Activated CD4-positive, alpha-beta T cell treated with anti-CD3 and anti-CD28 coated beads, Interleukin-2, Interleukin-4, amounts not matched to agents 100 ng/mL and 50 ng/mL, durations not matched to agents 16 hours and 8 hours (primary cell): ENCODE data around the gene SYDE1.

Experiments
- DNase-seq: peaks from one replicate; pipeline ENCODE4 v3.0.0-alpha.2; 2020; ENCODE audit warnings: low spot score

SYDE1 gene

DNA sequence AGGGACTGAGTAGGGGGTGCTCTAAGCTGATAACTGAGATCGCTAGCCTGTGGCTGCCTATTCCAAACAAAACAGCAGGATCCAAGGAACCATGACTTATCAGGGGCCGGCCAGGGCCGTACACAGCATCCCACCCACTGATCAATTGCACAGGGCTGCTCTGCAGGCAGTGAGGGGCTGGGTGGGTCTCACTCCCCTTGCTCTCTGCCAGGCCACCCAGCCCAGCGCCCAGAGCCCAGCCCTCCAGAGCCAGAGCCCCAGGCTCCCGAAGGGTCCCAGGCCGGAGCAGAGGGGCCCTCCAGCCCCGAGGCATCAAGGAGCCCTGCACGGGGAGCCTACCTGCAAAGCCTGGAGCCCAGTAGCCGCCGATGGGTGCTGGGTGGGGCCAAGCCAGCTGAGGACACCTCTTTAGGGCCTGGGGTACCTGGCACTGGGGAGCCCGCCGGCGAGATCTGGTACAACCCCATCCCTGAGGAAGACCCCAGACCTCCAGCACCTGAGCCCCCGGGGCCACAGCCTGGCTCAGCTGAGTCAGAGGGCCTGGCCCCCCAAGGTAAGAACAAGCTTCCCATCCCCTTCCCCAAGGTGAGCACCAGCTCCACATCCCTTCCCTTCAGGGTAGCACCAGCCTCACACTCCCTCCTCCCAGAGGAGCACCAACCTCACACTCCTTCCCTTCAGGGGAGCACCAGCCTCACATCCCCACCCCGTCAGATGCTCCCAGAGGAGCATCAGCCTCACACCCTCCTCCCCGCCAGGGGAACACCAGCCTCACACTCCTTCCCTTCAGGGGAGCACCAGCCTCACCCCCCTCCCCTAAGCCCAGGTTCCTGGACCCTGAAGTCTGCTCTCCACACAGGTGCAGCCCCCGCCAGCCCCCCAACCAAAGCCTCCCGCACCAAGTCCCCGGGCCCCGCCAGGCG, 1.9 kb downstream of the SYDE1 start:
- DNase-seq, result no peak

- no peak for DNase-seq
These were observed 2.7 kb downstream of the SYDE1 start for GRCh38 chr19:15109768-15110417.

- no peak for DNase-seq
These were observed 3.2 kb downstream of the SYDE1 start for GRCh38 chr19:15110418-15110815.

DNA sequence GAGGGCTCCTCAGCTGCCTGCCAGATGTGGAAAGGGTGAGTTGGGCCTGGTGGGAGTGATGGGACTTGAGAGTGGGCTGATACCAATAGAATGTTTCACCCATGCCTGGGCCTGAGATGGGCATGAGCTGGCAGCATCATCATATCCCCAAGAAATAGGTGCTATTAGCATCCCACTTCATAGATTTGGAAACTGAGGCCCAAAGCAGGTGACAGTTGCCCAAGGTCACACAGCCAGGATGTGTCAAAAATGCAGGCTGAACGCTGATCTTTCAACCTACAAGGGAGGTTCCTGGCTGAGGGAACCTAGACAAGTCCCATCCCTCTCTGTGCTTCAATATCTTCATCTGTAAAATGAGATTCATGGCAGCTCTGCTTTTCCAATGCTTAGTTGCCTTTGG, 4.6 kb downstream of the SYDE1 start:
- DNase-seq, result no peak

DNA sequence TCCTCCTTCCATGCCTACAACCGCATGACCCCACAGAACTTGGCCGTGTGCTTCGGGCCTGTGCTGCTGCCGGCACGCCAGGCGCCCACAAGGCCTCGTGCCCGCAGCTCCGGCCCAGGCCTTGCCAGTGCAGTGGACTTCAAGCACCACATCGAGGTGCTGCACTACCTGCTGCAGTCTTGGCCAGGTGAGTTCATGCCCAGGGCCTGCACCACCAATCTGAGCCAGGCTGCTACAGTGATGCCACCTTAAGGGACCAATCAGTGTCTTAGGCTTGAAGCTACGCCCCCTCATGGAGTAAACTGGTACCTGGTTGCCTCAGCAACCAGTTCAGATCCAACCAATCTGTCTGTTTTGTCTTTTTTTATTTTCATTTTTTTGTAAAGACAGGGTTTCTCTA, 5.2 kb downstream of the SYDE1 start:
- no peak for DNase-seq

DNA sequence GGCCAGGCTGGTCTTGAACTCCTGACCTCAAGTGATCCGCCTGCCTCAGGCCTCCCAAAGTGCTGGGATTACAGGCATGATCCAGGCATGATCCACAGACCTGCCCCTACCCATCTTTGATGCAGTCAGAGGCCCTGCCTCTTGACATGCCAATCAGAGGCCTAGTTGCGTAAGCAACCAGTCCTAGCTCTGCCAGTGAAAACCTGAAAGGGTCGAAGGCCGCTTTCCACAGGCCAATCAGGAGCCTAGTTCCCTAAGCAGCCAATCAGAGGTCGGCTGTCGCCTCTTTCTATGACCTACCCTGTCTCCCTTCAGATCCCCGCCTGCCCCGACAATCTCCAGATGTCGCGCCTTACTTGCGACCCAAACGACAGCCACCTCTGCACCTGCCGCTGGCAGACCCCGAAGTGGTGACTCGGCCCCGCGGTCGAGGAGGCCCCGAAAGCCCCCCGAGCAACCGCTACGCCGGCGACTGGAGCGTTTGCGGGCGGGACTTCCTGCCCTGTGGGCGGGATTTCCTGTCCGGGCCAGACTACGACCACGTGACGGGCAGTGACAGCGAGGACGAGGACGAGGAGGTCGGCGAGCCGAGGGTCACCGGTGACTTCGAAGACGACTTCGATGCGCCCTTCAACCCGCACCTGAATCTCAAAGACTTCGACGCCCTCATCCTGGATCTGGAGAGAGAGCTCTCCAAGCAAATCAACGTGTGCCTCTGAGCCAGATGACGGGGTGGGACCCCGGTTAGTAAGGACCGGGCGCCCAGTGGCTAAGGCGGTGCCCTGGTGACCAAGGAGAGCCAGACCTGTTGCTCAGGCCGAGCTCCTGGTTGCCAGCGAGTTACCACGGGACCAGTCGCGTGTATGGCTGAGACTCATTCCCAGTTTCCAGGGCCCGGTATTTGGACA, 6.3 kb downstream of the SYDE1 start:
- no peak for DNase-seq

GRCh38 chr19:15114153-15114540, 6.9 kb downstream of the SYDE1 start:
- no peak for DNase-seq

GRCh38 chr19:15115080-15115479, 7.9 kb downstream of the SYDE1 start:
- no peak for DNase-seq

- no peak for DNase-seq
These were observed 8.8 kb downstream of the SYDE1 start for GRCh38 chr19:15115762-15116615.

DNA sequence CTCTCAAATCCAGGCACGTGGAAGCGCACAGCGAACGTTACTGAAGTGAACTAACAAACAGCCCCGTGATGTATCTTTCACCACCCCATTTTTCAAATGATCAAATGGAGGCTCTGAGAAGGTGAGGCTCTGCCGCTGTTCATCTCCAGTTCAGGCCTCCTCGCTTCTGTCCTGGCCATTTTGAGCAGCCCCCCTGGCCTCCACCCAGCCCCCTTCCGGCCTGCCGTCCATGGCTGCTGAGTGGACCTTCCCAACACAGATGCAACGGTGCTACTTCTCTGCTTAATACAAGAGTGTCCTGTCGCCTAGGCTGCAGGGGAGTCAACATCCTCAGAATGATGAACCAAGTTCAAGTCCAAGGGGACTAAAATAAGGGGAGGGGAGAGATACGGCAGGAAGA, 9.7 kb downstream of the SYDE1 start:
- no peak for DNase-seq

DNA sequence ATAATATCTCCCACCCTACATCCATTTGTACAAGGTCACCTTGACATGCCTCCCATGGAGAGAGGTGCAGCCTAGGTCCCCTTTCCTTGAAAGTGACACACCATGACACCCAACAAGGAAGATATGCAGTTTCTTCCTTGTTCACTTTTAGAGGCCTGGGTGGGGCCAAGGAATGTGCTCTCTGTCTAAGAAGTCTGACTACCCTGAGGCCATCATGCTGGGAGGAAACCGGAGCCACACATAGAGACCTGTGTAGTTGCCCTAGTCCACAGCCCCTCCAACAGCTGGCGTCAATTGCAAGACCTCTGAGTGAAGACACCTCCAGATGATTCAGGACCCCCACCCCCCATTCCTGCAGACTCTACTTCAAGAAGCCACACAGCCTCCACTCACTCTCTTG, 11.0 kb downstream of the SYDE1 start:
- no peak for DNase-seq

GRCh38 chr19:15118789-15119494, 11.7 kb downstream of the SYDE1 start:
- no peak for DNase-seq

- DNase-seq, result no peak
These were observed 13.2 kb downstream of the SYDE1 start for GRCh38 chr19:15120135-15121026.

DNA sequence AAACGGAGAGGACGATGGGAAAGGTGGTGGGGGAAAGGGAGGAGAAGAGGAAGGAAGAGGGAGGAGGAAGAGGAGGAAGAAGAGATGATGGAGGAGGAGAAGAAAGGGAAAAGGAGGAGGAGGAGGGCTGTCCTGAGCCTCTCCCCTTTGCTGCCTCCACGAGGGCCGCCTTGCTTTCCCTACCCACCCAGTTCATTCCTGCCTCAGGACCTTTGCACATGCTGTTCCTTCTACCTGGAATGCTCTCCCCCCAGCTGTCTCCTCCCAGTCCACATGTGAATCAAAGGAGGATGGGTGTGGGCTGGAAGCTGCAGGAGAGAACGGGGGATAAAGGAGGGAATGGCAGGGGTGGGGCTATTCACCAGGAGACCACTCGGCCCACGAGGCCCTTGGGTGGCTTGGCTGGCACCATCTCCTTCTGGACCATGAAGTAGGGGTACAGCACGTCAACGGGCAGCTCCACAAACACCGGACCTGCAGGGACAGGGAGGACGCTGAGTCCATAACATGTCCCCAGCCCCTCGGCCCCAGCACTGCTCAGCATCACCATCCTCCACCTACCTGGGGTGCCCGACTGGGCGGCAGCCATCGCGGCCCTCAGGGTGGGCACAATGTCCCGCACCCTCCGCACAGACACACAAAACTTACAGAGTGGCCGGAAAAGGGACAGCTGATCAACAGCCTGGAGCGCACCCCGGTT, 15.3 kb downstream of the SYDE1 start:
- DNase-seq, result no peak

DNA sequence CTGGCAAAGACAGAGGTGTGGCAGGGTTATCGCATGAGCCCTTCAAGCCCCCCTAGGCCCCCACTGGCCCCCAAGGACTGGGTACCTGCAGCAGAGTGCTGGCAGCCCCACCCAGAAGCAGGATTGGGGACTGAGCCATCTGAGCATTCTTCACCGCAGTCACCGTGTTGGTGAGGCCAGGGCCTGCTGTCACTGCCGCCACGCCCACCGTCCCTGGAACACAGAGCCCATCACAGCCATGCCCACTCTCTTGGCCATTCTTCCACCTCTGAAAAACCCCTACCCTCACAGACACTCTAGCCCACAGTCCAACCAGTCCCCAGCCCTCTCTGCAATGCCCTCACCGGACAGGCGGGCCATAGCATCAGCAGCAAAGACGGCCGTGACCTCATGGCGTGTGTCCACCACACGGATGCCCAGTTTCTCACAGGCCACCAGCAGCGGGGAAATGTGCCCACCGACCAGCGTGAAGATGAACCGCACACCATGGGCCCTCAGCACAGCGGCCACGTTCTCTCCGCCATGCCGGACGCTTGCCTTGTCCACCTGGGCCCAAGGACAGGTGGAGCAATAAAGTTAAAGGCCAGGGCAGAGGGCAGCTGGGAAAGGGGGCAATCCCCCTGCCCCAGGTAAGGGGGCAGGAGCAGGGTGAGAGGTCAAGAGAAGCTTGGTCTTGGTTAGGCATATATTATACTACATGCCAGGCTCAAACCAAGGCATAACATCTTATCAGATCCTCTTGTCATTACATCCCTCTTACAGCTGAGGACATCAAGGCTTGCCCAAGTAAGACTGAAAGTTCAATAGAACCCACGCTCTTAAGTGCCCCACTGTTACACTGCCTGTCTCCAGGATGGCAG, 16.1 kb downstream of the SYDE1 start:
- DNase-seq, result no peak

- no peak for DNase-seq
These were observed 16.7 kb downstream of the SYDE1 start for GRCh38 chr19:15123900-15124299.

DNA sequence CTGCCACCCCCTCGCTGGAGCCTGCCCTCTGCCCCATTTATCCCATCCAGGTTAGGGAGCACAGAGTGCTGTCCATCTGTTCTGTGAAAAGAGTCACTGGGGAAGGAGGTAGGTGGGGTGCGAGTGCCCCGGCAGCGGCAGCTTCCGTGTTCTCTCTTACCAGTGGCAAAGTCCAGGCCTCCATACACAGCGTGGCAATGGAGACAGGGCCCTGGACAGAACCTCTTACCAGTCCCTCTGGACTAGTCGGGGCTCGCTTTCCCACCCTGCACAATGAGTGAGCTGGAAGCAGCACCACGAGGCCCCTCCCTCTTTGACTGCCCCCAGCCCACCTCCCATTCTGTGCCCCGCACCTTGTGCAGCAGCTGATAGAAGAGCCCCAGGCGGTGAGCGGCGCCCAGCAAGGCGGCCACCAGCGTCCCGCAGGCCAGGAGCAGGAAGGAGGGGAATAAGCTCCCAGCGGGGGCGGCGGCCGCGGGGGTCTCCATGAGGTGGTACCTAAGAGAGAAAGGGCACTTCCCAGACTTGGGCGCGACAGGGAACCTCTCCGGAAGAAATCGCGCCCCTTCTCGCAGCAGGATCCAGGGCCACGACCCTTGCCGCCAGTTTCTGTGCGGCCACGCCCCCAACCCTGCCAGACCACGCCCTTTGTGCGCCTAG, 17.5 kb downstream of the SYDE1 start:
- no peak for DNase-seq
